ENCODE measurements around the gene SLC7A6OS.

The SLC7A6OS gene

DNA sequence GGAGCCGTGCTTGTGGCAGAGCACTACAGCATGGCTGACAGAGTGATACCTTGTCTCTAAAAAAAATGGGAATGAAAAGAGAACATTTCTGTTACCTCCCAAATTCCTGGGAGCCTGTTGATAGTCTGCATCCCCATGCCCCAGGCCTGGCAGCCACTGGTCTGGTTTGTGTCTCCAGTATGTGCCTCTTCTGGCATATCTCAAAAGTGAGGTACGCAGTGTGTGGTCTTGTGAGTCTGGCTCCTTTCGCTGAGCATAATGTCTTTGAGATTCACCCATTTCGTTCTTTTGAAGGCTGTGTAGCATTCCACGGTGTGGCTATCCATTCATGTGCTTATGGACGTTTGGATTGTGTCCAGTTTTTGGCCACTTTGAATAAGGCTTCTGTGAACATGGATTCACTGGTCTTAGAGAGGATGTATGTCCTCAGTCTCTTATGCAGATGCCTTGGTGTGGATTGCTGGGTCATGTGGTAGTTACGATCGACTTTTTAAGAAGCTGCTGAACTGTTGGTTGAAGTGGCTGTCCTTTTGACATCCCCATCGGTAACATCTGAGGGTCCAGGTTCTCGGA is 39.2 kb upstream of the SLC7A6OS start:
- H3K9me3 Mint-ChIP-seq, result no peaks in the 10 kb centered on the region
- no peak overlapping the region for H3K27ac Mint-ChIP-seq
- H3K4me3 Mint-ChIP-seq, result no peak overlapping the region
- DNase-seq (ENCODE audit: low spot score in 2 of 2), result no peak
- H3K36me3 Mint-ChIP-seq, result peaks cover 47% of the 10 kb centered on the region
- no peaks in the 10 kb centered on the region for H3K27me3 Mint-ChIP-seq
- no peak for ATAC-seq (ENCODE audit: low read depth)
- peaks cover 2% of the 10 kb centered on the region for H3K4me1 Mint-ChIP-seq

DNA sequence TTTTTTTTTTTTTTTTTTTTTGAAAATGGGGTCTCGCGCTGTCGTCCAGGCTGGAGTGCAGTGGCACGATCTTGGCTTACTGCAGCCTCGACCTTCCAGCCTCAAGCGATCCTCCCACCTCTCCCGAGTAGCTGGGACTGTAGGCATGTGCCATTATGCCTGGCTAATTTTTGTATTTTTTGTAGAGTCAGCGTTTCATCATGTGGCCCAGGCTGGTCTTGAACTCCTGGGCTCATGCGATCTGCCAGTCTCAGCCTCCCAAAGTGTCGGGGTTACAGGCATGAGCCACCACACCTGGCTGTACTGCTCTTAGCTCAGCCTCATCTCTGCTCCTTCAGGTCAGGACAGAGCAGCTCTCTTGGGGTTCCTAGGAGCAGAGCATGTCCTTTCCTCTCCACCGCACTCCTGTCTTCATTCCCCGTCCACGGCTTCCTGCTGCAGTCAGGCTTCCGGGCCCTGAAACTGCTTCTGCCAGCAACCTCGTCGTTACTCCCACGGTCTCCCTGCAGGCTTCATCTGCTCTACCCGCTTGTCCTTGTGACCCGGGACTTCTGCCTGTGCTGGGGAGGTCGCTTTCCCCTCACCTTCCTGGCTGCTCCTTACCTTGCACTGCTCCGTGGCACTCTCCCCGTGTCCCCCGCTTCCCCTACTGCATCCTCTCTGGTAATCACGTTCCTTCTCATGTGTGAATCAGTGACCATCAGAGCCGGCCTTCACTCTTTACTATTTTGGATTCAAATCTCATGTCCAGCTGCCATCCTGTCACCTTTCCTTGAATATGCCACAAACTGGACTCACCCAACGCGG is 38.1 kb upstream of the SLC7A6OS start:
- no peak for ATAC-seq (ENCODE audit: low read depth)
- H3K36me3 Mint-ChIP-seq, result peaks cover 42% of the 10 kb centered on the region
- no peak overlapping the region for H3K27ac Mint-ChIP-seq
- DNase-seq (ENCODE audit: low spot score in 2 of 2), result no peak
- H3K9me3 Mint-ChIP-seq, result no peaks in the 10 kb centered on the region
- no peaks in the 10 kb centered on the region for H3K27me3 Mint-ChIP-seq
- no peak overlapping the region for H3K4me3 Mint-ChIP-seq
- H3K4me1 Mint-ChIP-seq, result no peaks in the 10 kb centered on the region

DNA sequence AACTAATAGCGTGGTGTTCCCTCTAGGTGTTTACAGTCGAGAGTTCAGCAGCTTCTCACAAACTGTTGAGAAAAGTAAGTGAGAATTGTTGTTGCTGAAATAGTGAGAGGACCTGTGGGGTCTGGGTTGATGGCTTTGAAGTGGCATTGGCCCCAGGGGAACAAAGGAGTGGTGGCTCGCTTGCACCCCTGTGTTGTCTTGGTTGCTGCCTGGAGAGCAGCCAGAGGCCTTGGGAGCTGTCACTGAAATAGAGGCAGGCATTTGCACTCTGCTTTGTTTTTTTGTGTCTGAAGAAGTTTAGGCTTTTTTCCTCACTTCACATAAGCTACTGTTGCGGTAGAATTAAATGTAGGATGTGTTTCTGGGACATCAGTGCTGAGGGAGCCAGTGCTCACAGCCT is 36.9 kb upstream of the SLC7A6OS start:
- Mint-ChIP-seq H3K27me3 (no peaks in the 10 kb centered on the region), H3K4me3 (no peak overlapping the region), H3K4me1 (no peaks in the 10 kb centered on the region), H3K36me3 (peaks cover 38% of the 10 kb centered on the region), H3K27ac (no peak overlapping the region), H3K9me3 (no peaks in the 10 kb centered on the region)
- DNase-seq (ENCODE audit: low spot score in 2 of 2) (no peak), ATAC-seq (ENCODE audit: low read depth) (no peak)

DNA sequence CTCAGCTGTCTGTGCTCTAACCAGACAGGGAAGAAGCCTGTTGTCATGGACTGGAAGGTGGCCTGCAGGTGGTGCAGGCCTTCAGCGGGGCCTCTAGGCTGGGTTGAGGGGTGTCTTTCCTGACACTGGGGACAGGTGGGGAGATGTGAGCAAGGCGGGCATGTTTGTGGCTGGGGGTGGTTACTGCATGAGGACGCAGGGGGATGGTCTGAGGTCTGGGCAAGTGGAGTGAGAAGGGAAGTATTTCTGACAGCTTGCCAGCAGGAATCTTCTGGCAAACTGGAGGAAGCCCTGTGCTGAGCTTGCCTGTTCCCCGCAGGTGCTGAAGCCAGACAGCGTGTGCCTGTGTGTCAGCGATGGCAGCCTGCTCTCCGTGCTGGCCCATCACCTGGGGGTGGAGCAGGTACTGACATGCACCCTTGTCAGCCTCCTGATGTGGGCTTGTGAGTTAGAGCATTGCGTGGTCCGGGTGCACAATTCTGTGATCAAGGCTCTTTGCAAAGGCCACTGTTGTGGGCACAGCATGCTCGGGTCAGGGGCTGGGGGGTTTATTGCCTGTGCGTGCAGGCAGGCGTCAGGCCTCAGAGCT is 36.2 kb upstream of the SLC7A6OS start:
- no peak overlapping the region for H3K4me3 Mint-ChIP-seq
- peaks cover 38% of the 10 kb centered on the region for H3K36me3 Mint-ChIP-seq
- H3K27me3 Mint-ChIP-seq, result no peaks in the 10 kb centered on the region
- DNase-seq (ENCODE audit: low spot score in 2 of 2) (no peak), ATAC-seq (ENCODE audit: low read depth) (no peak)
- H3K27ac Mint-ChIP-seq, result no peak overlapping the region
- H3K9me3 Mint-ChIP-seq, result no peaks in the 10 kb centered on the region
- no peaks in the 10 kb centered on the region for H3K4me1 Mint-ChIP-seq

DNA sequence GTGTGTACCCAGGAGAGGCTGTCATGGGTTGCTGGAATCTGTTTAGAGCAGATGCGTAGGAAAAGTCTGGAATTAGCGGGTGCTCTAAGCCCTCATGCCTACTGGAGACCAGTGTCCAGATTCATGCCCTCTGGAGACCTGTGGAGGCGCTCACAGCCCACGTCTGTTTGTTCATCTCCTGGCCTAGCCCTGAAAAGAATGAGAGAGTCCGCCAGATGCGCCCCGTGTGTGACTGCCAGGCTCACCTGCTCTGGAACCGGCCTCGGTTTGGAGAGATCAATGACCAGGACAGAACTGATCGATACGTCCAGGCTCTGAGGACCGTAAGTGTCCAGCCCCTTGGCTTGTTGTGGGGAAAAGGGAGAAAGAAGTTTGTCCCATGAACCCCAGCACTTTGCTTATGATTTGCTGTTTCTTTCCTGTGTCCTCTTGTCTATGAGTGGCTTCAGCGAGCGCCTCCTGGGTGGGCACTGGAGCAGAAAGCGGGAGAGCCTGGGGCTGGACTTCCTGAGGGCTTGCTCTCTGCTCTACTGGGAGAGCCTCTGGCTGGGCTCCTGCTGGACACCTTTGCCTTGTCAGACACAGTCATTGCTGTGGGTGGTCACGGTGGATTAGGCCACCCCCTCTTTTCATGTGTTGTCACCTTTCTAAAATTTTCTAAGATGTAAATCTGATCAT is 35.4 kb upstream of the SLC7A6OS start:
- Mint-ChIP-seq H3K4me1 (no peaks in the 10 kb centered on the region), H3K9me3 (no peaks in the 10 kb centered on the region), H3K27ac (no peak overlapping the region), H3K4me3 (no peak overlapping the region), H3K27me3 (no peaks in the 10 kb centered on the region), H3K36me3 (peaks cover 30% of the 10 kb centered on the region)
- ATAC-seq (ENCODE audit: low read depth) (no peak), DNase-seq (ENCODE audit: low spot score in 2 of 2) (no peak)

DNA sequence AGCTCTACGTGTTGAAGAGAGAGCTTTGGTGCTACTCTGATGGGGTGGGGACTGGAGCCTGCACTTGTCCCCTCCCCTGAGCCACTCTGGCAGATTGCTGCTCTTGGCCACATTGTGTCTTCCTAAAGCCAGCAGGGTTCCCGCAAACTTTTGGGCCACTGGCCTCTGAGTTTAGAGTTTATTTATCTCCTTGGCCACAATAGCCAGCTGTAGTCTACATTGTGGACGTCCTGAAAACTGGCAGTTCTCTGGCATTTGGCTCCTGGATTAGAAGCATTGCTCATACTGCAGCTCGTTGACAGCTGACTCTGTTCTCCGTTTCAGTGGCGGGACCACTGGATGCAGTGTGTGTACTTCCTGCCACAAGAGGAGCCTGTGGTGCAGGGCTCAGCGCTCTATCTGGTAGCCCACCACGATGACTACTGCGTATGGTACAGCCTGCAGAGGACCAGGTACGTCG is 34.6 kb upstream of the SLC7A6OS start:
- Mint-ChIP-seq H3K27ac (no peak overlapping the region), H3K4me3 (no peak overlapping the region), H3K36me3 (peaks cover 35% of the 10 kb centered on the region), H3K4me1 (no peaks in the 10 kb centered on the region), H3K27me3 (no peaks in the 10 kb centered on the region), H3K9me3 (no peaks in the 10 kb centered on the region)
- ATAC-seq (ENCODE audit: low read depth), result no peak
- no peak for DNase-seq (ENCODE audit: low spot score in 2 of 2)

DNA sequence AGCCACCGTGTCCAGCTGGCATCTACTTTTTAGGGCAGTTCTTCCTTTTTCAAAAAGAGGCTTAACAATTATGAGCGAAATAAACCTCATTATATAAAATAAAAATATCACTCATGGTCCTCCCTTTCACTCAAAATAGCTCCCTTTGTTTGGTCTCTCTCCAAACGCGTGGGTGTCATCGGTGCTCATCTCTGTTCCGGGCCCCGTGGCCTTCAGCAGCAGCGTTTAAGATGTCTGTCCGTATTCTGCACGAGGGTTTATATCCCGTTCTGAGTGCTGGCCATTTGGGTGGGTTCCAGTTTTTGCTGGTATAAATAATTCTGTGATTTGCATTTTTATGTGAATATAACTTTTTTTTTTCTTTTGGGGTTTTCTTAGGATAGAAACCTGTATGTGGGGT is 33.5 kb upstream of the SLC7A6OS start:
- DNase-seq (ENCODE audit: low spot score in 2 of 2) (no peak), ATAC-seq (ENCODE audit: low read depth) (no peak)
- no peak overlapping the region for H3K27ac Mint-ChIP-seq
- peaks cover 42% of the 10 kb centered on the region for H3K36me3 Mint-ChIP-seq
- no peaks in the 10 kb centered on the region for H3K9me3 Mint-ChIP-seq
- H3K4me1 Mint-ChIP-seq, result no peaks in the 10 kb centered on the region
- no peak overlapping the region for H3K4me3 Mint-ChIP-seq
- no peaks in the 10 kb centered on the region for H3K27me3 Mint-ChIP-seq

DNA sequence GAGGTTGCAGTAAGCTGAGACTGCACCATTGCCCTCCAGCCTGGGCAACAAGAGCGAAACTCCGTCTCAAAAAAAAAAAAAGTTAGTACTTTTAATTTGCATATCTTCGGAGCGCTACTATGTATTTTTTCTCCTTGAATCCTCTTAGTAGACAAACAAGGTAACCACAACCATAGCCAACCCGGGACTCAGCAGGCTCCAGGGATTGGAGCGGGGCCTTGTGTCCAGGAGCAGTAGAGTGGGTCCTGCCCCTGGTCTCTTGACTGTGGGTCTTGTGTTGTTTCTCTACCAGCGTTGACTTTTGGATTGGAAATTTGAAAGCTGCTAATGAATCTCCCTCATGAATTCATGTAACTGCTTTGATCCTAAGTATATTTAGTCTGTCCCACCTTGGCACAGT is 32.4 kb upstream of the SLC7A6OS start:
- H3K27me3 Mint-ChIP-seq, result no peaks in the 10 kb centered on the region

DNA sequence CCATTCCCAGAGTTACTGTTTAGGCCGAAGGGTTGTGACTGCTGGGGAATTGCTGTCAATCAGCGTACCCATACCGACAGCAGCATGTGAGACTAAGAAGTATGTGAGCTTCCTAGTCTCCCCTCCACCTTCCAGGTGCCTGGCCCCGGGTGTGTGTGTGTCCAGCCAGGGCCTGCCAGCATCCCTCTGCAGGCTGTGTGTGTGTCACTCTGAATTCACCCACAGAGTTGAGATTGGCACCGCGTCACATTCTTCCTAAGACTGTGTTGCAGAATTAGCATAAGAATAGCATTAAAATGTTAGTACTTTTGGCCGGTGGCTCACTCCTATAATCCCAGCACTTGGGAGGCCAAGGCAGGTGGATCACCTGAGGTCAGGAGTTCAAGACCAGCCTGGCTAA is 31.9 kb upstream of the SLC7A6OS start:
- Mint-ChIP-seq H3K4me1 (peaks cover 3% of the 10 kb centered on the region), H3K27me3 (no peaks in the 10 kb centered on the region), H3K36me3 (peaks cover 44% of the 10 kb centered on the region), H3K9me3 (no peaks in the 10 kb centered on the region), H3K27ac (no peak overlapping the region), H3K4me3 (no peak overlapping the region)
- ATAC-seq (ENCODE audit: low read depth), result no peak
- no peak for DNase-seq (ENCODE audit: low spot score in 2 of 2)

More for the DNA sequence above, 32.4 kb upstream of the SLC7A6OS start:
- no peaks in the 10 kb centered on the region for H3K9me3 Mint-ChIP-seq
- H3K4me3 Mint-ChIP-seq, result no peak overlapping the region
- no peak overlapping the region for H3K27ac Mint-ChIP-seq
- no peak for DNase-seq (ENCODE audit: low spot score in 2 of 2)
- H3K36me3 Mint-ChIP-seq, result peaks cover 41% of the 10 kb centered on the region
- ATAC-seq (ENCODE audit: low read depth), result no peak
- H3K4me1 Mint-ChIP-seq, result peaks cover 3% of the 10 kb centered on the region

DNA sequence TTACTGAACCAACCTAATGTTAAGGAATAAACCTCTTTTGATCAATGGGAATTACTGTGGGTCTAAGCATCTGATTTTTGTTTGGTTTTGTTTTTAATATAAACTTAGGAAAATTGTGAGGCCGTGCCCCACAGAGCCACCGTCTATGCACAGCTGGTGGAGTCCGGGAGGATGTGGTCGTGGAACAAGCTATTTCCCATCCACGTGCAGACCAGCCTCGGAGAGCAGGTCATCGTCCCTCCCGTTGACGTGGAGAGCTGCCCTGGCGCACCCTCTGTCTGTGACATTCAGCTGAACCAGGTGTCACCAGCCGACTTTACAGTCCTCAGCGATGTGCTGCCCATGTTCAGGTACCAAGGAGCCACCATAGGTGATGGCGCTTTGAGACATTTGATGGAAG is 28.5 kb upstream of the SLC7A6OS start:
- Mint-ChIP-seq H3K27me3 (no peaks in the 10 kb centered on the region), H3K4me1 (peaks cover 3% of the 10 kb centered on the region), H3K9me3 (no peaks in the 10 kb centered on the region), H3K4me3 (no peak overlapping the region), H3K27ac (no peak overlapping the region), H3K36me3 (peaks cover 44% of the 10 kb centered on the region)
- no peak for ATAC-seq (ENCODE audit: low read depth)
- DNase-seq (ENCODE audit: low spot score in 2 of 2), result no peak

DNA sequence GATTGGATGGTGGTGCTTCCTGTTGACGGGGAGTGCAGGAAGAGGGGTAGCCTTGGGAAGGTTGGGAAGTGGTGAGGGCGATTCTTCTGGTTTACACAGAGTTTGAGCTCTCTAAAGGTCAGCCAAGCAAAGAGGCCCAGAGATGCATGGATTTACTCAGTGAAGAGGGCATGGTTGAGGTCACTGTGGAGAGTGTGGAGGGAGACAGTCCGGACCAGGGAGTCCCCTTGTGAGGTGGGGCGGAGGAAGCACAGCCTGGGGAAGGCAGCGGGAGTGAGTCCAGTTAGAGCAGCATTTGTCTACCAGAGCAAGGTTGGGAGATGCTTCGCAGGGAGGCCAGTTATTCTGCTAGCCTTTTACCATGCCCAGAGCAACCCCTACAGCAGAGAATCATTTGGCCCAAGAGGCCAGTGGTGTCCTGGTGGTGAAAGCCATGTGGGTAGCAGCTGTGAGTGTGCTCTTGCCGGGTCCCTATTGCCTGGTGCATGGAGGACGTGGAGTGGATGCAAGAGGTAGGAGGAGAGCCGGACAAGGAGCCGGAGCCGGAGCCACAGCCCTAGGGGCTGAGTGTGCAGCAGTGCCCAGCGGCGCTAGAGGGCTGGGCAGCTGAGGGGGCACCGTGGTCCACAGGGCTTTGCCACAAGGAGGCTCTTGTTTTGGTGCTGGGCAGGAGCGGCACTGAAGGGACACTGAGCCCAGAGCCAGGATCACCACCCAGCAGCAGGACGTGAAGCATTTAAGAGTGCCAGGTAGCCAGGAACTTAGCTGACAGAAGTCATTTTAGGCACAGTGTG is 27.8 kb upstream of the SLC7A6OS start:
- Mint-ChIP-seq H3K9me3 (no peaks in the 10 kb centered on the region), H3K27me3 (no peaks in the 10 kb centered on the region), H3K27ac (no peak overlapping the region), H3K4me3 (no peak overlapping the region), H3K36me3 (peaks cover 46% of the 10 kb centered on the region), H3K4me1 (peaks cover 3% of the 10 kb centered on the region)
- DNase-seq (ENCODE audit: low spot score in 2 of 2), result no peak
- ATAC-seq (ENCODE audit: low read depth), result no peak

DNA sequence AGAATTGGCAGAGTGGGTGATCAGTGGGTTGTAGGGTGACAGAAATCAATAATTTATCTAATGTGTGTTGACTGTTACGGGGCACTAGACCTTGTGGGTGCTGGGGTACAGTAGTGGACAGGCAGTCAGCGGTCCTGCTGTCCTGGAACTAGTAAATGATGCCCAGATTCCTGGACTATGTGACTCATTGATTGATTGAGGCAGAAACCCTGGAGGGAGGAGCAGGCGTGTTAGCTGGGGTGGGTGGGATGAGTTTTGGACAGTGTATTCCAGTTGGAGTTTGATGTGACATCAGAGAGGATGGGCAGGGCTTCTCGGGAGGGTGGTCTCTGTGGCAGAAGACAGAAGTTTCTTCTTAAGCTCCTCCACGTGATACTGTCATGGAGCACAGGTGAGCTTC is 24.4 kb upstream of the SLC7A6OS start:
- no peaks in the 10 kb centered on the region for H3K27me3 Mint-ChIP-seq
- H3K27ac Mint-ChIP-seq, result no peak overlapping the region
- no peak overlapping the region for H3K4me3 Mint-ChIP-seq
- no peaks in the 10 kb centered on the region for H3K9me3 Mint-ChIP-seq
- H3K4me1 Mint-ChIP-seq, result peaks cover 11% of the 10 kb centered on the region
- H3K36me3 Mint-ChIP-seq, result peaks cover 41% of the 10 kb centered on the region
- DNase-seq (ENCODE audit: low spot score in 2 of 2), result no peak
- no peak for ATAC-seq (ENCODE audit: low read depth)

DNA sequence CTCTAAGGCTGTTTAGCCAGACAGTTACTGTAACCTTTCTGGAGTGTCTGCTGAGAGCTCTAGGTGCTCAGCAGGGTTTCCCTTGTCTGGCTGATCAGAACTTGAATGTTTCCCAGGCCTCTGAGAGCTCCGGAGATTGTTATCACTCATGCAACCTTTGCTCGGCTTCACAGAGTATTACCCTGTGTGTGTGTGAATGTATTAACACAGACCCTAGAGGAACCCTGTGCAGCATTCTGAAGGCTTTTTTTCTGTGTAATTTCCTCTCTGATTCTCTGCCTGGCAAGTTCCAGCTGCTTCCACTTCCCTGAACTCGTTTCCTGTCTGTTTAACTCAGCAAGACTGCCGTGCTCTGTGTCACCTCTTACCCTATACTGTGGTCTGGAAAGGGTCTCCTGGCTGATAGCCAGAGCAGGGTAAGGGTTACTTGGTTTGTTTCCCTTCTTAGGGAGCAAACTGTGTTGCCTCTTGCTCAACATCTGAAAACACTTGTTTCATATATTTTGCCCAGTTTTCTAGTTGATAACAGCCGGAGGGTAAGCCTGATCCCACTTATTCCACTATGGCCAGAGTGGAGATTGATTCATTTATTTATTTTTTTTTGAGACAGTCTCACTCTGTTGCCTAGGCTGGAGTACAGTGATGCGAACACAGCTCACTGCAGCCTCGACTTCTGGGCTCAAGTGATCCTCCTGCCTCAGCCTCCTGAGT is 21.8 kb upstream of the SLC7A6OS start:
- peaks cover 12% of the 10 kb centered on the region for H3K4me1 Mint-ChIP-seq
- DNase-seq (ENCODE audit: low spot score in 2 of 2) (no peak), ATAC-seq (ENCODE audit: low read depth) (no peak)
- H3K4me3 Mint-ChIP-seq, result no peak overlapping the region
- peak overlapping the region; percentile 0 for H3K27ac Mint-ChIP-seq
- no peaks in the 10 kb centered on the region for H3K9me3 Mint-ChIP-seq
- no peaks in the 10 kb centered on the region for H3K27me3 Mint-ChIP-seq
- peaks cover 21% of the 10 kb centered on the region for H3K36me3 Mint-ChIP-seq
